ENCODE measurements around the gene PGGHG. TPM values are rescaled to one million over a fixed set of nuclear protein-coding genes. Genes with fewer than 3 reads are reported as not detected.

The PGGHG gene
- total RNA-seq, 1 donor from 2014 or later: 32.5 TPM

- H3K4me3 Mint-ChIP-seq: no peak overlapping the region
- H3K36me3 Mint-ChIP-seq: no peaks in the 10 kb centered on the region
- TF ChIP-seq CTCF (conservative IDR thresholded peaks at IDR 0.05): no peak
- H3K4me1 Mint-ChIP-seq (ENCODE audit: unreplicated experiment): peaks cover 9% of the 10 kb centered on the region
- H3K27ac Mint-ChIP-seq: no peak overlapping the region
- H3K9me3 Mint-ChIP-seq: no peaks in the 10 kb centered on the region
- DNase-seq (ENCODE audit: extremely low spot score, unreplicated experiment): no peak
- peaks cover 12% of the 10 kb centered on the region for H3K27me3 Mint-ChIP-seq
Measured at GRCh38 chr11:297051-297585, 8.2 kb downstream of the PGGHG start.

GRCh38 chr11:297586-298405, 8.9 kb downstream of the PGGHG start:
- no peaks in the 10 kb centered on the region for H3K36me3 Mint-ChIP-seq
- H3K27me3 Mint-ChIP-seq: peaks cover 12% of the 10 kb centered on the region
- DNase-seq (ENCODE audit: extremely low spot score, unreplicated experiment): no peak
- no peak for TF ChIP-seq CTCF (conservative IDR thresholded peaks at IDR 0.05)
- H3K27ac Mint-ChIP-seq: no peak overlapping the region
- H3K4me3 Mint-ChIP-seq: no peak overlapping the region
- peaks cover 9% of the 10 kb centered on the region for H3K4me1 Mint-ChIP-seq (ENCODE audit: unreplicated experiment)
- no peaks in the 10 kb centered on the region for H3K9me3 Mint-ChIP-seq

- no peak for DNase-seq (ENCODE audit: extremely low spot score, unreplicated experiment)
- no peak overlapping the region for H3K4me3 Mint-ChIP-seq
- H3K27ac Mint-ChIP-seq: no peak overlapping the region
- TF ChIP-seq CTCF (conservative IDR thresholded peaks at IDR 0.05): no peak
- H3K4me1 Mint-ChIP-seq (ENCODE audit: unreplicated experiment): peaks cover 9% of the 10 kb centered on the region
- no peaks in the 10 kb centered on the region for H3K36me3 Mint-ChIP-seq
- H3K27me3 Mint-ChIP-seq: peaks cover 12% of the 10 kb centered on the region
- no peaks in the 10 kb centered on the region for H3K9me3 Mint-ChIP-seq
Measured at GRCh38 chr11:298406-299065, 9.6 kb downstream of the PGGHG start.

GRCh38 chr11:299081-299891, 10.4 kb downstream of the PGGHG start, which contains the start of gene IFITM5:
IFITM5 (minus strand) TSS chr11:299526; CDS start chr11:299490, 36 bp downstream.
- Mint-ChIP-seq H3K36me3 (no peaks in the 10 kb centered on the region), H3K27me3 (peaks cover 12% of the 10 kb centered on the region), H3K4me3 (no peak within 1 kb of the TSS), H3K9me3 (no peaks in the 10 kb centered on the region), H3K4me1 (ENCODE audit: unreplicated experiment) (peaks cover 9% of the 10 kb centered on the region), H3K27ac (peak within 1 kb of the TSS; percentile 7)
- TF ChIP-seq CTCF (conservative IDR thresholded peaks at IDR 0.05): no peak
- no peak for DNase-seq (ENCODE audit: extremely low spot score, unreplicated experiment)

GRCh38 chr11:299951-300735, 11.2 kb downstream of the PGGHG start:
- TF ChIP-seq CTCF (conservative IDR thresholded peaks at IDR 0.05): peak; percentile 26
- Mint-ChIP-seq H3K4me1 (ENCODE audit: unreplicated experiment) (peaks cover 9% of the 10 kb centered on the region), H3K27me3 (peaks cover 12% of the 10 kb centered on the region), H3K9me3 (no peaks in the 10 kb centered on the region), H3K36me3 (no peaks in the 10 kb centered on the region), H3K27ac (peak overlapping the region; percentile 7), H3K4me3 (no peak overlapping the region)
- no peak for DNase-seq (ENCODE audit: extremely low spot score, unreplicated experiment)

Data from type B pancreatic cell (in vitro differentiated cells).